HepG2 (cell line): ENCODE data around the gene KCNK18. TPM values are rescaled to one million over a fixed set of nuclear protein-coding genes. Genes with fewer than 3 reads are reported as not detected.

Experiments
- BCL6 ChIP-seq: IDR thresholded peaks from 2 replicates; pipeline ENCODE4 v1.6.1; 2016; ENCODE audit warnings: missing genetic modification reagents, missing compliant biosample characterization
- NONO ChIP-seq, 2 experiments: fragments of 450-650 bp in 1 of 2; sonication (generic) in 1 of 2; formaldehyde crosslinking in 1 of 2; IDR thresholded peaks in 1 of 2; conservative IDR thresholded peaks in 1 of 2; 2 replicates each; pipeline versions ENCODE4 v1.6.1 to v1.8.0; 2017 to 2022; ENCODE audit warnings: mild to moderate bottlenecking in 1 of 2, missing genetic modification reagents in 1 of 2, moderate library complexity in 1 of 2
- PRMT3 ChIP-seq: sonication (generic); formaldehyde crosslinking; IDR thresholded peaks from 2 replicates; pipeline ENCODE4 v1.8.1; 2022; ENCODE audit warnings: low read depth, mild to moderate bottlenecking, moderate library complexity, missing genetic modification reagents, borderline replicate concordance
- TGIF2 ChIP-seq: IDR thresholded peaks from 2 replicates; pipeline ENCODE4 v1.6.1; 2016; ENCODE audit warnings: control low read depth, missing compliant biosample characterization
- ZNF589 ChIP-seq: sonication (generic); formaldehyde crosslinking; conservative IDR thresholded peaks from 2 replicates; pipeline ENCODE4 v1.8.0; 2022; ENCODE audit warnings: mild to moderate bottlenecking, moderate library complexity, missing genetic modification reagents
- ZSCAN9 ChIP-seq: IDR thresholded peaks from 2 replicates; pipeline ENCODE4 v1.6.1; 2016; ENCODE audit warnings: borderline replicate concordance
- polyA plus RNA-seq, 8 experiments: library from polyadenylated mRNA; depleted of rRNA in 3 of 8; stranded (reverse) in 7 of 8; unstranded in 1 of 8; fragments of >200 nt; fragmentation: Illumina TruSeq in 4 of 8; extraction: Trizol in 4 of 8; gene quantifications; 2 replicates each; pipeline versions ENCODE4 v1.2.1 to v1.2.3, GENCODE V29; 2011 to 2016; ENCODE audit warnings: low read depth in 4 of 8, missing spikeins in 1 of 8, mixed read lengths in 1 of 8; ENCODE audit not compliant: insufficient read depth in 1 of 8
- total RNA-seq, 5 experiments: library from RNA; depleted of rRNA; stranded (reverse); fragments of >200 nt; fragmentation: Illumina TruSeq; extraction: Trizol; gene quantifications; 2 replicates each; pipeline ENCODE4 v1.2.3, GENCODE V29; 2016; ENCODE audit warnings: low read depth in 1 of 5
- TF ChIP-seq, protein P1 (sequence below): sonication (generic); formaldehyde crosslinking; IDR thresholded peaks from 2 replicates; pipeline ENCODE4 v1.5.0; 2020; ENCODE audit warnings: mild to moderate bottlenecking, missing genetic modification reagents, borderline replicate concordance
- TF ChIP-seq, protein P2 (sequence below): sonication (generic); formaldehyde crosslinking; IDR thresholded peaks from 2 replicates; pipeline ENCODE4 v1.8.0; 2022; ENCODE audit warnings: mild to moderate bottlenecking, missing genetic modification reagents, moderate library complexity
- TF ChIP-seq, protein P3 (sequence below): sonication (generic); formaldehyde crosslinking; IDR thresholded peaks from 2 replicates; pipeline ENCODE4 v1.5.1; 2020; ENCODE audit warnings: mild to moderate bottlenecking, missing genetic modification reagents, borderline replicate concordance
- TF ChIP-seq, protein P4 (sequence below): sonication (generic); formaldehyde crosslinking; IDR thresholded peaks from 2 replicates; pipeline ENCODE4 v1.4.0; 2020; ENCODE audit warnings: missing genetic modification reagents
- TF ChIP-seq, protein P5 (sequence below): sonication (generic); formaldehyde crosslinking; IDR thresholded peaks from 2 replicates; pipeline ENCODE4 v1.8.0; 2022; ENCODE audit warnings: low read depth, missing genetic modification reagents
- TF ChIP-seq, protein P6 (sequence below): sonication (generic); IDR thresholded peaks from 2 replicates; pipeline ENCODE4 v1.6.1; 2016; ENCODE audit warnings: low read depth, borderline replicate concordance
- TF ChIP-seq, protein P7 (sequence below): sonication (generic); formaldehyde crosslinking; IDR thresholded peaks from 2 replicates; pipeline ENCODE4 v1.4.0; 2020; ENCODE audit warnings: missing genetic modification reagents, low read depth, mild to moderate bottlenecking, borderline replicate concordance

KCNK18 gene
- total and polyA plus RNA-seq, 2 of the 13 experiments (the other 11 are each of a cell fraction or from before 2014, with no cell fraction given), result not detected

DNA sequence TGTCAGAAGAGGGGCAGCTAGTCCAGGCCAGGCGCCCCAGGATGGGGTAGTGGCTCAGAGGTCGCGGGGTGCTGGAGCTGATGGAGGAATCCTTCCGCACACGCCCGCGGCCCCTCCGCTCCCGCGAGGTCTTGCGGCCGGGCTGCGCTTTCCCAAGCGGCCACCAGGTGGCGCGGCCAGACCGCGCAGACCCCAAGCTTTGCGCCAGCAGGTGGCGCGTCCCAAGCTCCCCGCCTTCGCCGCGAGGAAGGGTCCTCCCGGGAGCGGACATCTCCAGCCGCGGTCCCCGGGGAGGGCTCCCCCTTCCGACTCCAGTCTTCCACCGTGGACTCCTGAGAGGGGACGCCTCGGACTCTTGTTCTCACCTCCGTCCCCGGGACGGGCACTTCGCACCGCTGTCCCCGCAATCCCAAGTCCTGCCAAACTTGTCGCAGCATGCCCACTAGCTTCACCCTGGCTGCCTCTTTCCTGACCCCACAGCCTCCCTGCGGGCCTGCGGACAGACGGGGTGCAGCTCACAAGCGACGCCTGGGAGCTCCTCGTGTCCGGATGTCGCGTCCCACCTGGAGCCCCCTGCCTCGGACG lies 19.4 kb downstream of the KCNK18 start (continued):
- no peak for TF ChIP-seq NONO (IDR thresholded peaks at IDR 0.05)
- TF ChIP-seq NONO (CRISPR knock-in tag; conservative IDR thresholded peaks at IDR 0.05), result peak; percentile 59; the same call in 1 of the 2 replicates
- TF ChIP-seq, protein P1, sequence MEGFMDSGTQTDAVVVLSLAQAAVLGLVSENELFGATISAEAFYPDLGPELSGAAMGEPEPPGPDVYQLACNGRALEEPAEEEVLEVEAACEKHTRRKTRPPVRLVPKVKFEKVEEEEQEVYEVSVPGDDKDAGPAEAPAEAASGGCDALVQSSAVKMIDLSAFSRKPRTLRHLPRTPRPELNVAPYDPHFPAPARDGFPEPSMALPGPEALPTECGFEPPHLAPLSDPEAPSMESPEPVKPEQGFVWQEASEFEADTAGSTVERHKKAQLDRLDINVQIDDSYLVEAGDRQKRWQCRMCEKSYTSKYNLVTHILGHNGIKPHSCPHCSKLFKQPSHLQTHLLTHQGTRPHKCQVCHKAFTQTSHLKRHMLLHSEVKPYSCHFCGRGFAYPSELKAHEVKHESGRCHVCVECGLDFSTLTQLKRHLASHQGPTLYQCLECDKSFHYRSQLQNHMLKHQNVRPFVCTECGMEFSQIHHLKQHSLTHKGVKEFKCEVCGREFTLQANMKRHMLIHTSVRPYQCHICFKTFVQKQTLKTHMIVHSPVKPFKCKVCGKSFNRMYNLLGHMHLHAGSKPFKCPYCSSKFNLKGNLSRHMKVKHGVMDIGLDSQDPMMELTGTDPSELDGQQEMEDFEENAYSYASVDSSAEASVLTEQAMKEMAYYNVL, result peak; percentile 52; the same call in 1 of the 2 replicates
- 0 out of 2 replicates have a peak, but pooled peaks have one; percentile 25 for TF ChIP-seq ZNF589 (CRISPR knock-in tag)
- TF ChIP-seq, protein P2, sequence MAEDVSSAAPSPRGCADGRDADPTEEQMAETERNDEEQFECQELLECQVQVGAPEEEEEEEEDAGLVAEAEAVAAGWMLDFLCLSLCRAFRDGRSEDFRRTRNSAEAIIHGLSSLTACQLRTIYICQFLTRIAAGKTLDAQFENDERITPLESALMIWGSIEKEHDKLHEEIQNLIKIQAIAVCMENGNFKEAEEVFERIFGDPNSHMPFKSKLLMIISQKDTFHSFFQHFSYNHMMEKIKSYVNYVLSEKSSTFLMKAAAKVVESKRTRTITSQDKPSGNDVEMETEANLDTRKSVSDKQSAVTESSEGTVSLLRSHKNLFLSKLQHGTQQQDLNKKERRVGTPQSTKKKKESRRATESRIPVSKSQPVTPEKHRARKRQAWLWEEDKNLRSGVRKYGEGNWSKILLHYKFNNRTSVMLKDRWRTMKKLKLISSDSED (CRISPR knock-in tag), result no peak
- TF ChIP-seq PRMT3 (CRISPR knock-in tag), result no peak
- no peak; the same call in 1 of the 2 replicates for TF ChIP-seq TGIF2 (CRISPR knock-in tag)
- TF ChIP-seq, protein P3, sequence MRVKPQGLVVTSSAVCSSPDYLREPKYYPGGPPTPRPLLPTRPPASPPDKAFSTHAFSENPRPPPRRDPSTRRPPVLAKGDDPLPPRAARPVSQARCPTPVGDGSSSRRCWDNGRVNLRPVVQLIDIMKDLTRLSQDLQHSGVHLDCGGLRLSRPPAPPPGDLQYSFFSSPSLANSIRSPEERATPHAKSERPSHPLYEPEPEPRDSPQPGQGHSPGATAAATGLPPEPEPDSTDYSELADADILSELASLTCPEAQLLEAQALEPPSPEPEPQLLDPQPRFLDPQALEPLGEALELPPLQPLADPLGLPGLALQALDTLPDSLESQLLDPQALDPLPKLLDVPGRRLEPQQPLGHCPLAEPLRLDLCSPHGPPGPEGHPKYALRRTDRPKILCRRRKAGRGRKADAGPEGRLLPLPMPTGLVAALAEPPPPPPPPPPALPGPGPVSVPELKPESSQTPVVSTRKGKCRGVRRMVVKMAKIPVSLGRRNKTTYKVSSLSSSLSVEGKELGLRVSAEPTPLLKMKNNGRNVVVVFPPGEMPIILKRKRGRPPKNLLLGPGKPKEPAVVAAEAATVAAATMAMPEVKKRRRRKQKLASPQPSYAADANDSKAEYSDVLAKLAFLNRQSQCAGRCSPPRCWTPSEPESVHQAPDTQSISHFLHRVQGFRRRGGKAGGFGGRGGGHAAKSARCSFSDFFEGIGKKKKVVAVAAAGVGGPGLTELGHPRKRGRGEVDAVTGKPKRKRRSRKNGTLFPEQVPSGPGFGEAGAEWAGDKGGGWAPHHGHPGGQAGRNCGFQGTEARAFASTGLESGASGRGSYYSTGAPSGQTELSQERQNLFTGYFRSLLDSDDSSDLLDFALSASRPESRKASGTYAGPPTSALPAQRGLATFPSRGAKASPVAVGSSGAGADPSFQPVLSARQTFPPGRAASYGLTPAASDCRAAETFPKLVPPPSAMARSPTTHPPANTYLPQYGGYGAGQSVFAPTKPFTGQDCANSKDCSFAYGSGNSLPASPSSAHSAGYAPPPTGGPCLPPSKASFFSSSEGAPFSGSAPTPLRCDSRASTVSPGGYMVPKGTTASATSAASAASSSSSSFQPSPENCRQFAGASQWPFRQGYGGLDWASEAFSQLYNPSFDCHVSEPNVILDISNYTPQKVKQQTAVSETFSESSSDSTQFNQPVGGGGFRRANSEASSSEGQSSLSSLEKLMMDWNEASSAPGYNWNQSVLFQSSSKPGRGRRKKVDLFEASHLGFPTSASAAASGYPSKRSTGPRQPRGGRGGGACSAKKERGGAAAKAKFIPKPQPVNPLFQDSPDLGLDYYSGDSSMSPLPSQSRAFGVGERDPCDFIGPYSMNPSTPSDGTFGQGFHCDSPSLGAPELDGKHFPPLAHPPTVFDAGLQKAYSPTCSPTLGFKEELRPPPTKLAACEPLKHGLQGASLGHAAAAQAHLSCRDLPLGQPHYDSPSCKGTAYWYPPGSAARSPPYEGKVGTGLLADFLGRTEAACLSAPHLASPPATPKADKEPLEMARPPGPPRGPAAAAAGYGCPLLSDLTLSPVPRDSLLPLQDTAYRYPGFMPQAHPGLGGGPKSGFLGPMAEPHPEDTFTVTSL (CRISPR knock-in tag), result peak; percentile 72; the same call in 1 of the 2 replicates
- TF ChIP-seq, protein P4, sequence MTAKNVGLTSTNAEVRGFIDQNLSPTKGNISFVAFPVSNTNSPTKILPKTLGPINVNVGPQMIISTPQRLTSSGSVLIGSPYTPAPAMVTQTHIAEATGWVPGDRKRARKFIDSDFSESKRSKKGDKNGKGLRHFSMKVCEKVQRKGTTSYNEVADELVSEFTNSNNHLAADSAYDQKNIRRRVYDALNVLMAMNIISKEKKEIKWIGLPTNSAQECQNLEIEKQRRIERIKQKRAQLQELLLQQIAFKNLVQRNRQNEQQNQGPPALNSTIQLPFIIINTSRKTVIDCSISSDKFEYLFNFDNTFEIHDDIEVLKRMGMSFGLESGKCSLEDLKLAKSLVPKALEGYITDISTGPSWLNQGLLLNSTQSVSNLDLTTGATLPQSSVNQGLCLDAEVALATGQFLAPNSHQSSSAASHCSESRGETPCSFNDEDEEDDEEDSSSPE (CRISPR knock-in tag), result peak; percentile 81
- peak; percentile 70; the same call in 1 of the 2 replicates for TF ChIP-seq ZSCAN9 (CRISPR knock-in tag)
- TF ChIP-seq, protein P5, sequence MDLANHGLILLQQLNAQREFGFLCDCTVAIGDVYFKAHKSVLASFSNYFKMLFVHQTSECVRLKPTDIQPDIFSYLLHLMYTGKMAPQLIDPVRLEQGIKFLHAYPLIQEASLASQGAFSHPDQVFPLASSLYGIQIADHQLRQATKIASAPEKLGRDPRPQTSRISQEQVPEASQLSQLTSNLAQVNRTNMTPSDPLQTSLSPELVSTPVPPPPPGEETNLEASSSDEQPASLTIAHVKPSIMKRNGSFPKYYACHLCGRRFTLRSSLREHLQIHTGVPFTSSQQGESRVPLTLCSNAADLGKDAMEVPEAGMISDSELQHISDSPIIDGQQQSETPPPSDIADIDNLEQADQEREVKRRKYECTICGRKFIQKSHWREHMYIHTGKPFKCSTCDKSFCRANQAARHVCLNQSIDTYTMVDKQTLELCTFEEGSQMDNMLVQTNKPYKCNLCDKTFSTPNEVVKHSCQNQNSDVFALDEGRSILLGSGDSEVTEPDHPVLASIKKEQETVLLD (CRISPR knock-in tag), result 0 out of 2 replicates have a peak, but pooled peaks have one; percentile 33
- no peak for TF ChIP-seq BCL6 (CRISPR knock-in tag)
- TF ChIP-seq, protein P6, sequence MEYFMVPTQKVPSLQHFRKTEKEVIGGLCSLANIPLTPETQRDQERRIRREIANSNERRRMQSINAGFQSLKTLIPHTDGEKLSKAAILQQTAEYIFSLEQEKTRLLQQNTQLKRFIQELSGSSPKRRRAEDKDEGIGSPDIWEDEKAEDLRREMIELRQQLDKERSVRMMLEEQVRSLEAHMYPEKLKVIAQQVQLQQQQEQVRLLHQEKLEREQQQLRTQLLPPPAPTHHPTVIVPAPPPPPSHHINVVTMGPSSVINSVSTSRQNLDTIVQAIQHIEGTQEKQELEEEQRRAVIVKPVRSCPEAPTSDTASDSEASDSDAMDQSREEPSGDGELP, result 0 out of 2 replicates have a peak, but pooled peaks have one; percentile 26
- TF ChIP-seq, protein P7, sequence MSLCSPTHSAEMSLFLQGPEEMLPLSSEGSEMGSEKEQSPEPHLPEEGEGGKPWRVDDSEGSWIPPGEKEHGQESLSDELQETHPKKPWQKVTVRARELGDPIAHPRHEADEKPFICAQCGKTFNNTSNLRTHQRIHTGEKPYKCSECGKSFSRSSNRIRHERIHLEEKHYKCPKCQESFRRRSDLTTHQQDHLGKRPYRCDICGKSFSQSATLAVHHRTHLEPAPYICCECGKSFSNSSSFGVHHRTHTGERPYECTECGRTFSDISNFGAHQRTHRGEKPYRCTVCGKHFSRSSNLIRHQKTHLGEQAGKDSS, result peak; percentile 63; the same call in 1 of the 2 replicates
